SK-N-MC (cell line): ENCODE results near the gene CCM2.
"Not testable (repeated sequence)": the region's sequence is repeated elsewhere in the genome, so short reads cannot be mapped to it uniquely, and the experiment has no call there.

Experiments
- DNase-seq: peaks from one replicate; pipeline ENCODE4 v3.0.0-alpha.2; 2011; ENCODE audit warnings: low read depth, low spot score
- H3K27ac ChIP-seq: fragments of 200-600 bp; sonication (generic); 2 replicates; pipeline ENCODE4 v1.5.1; 2016; ENCODE audit warnings: mixed run types
- H3K36me3 ChIP-seq: fragments of 200-600 bp; sonication (generic); 2 replicates; pipeline ENCODE4 v1.6.1; 2017; ENCODE audit warnings: antibody characterized with exemption, low read length, mixed read lengths; ENCODE audit not compliant: insufficient read depth
- H3K4me3 ChIP-seq: fragments of 200-600 bp; sonication (generic); 2 replicates; pipeline ENCODE4 v1.5.1; 2016
- H3K9ac ChIP-seq: fragments of 200-600 bp; sonication (generic); 2 replicates; pipeline ENCODE4 v1.8.0; 2017; ENCODE audit warnings: mixed run types, mixed read lengths; ENCODE audit not compliant: insufficient read length
- H3K9me3 ChIP-seq: fragments of 200-600 bp; sonication (generic); 2 replicates; pipeline ENCODE4 v1.6.1; 2017; ENCODE audit warnings: low read depth, mild to moderate bottlenecking, antibody characterized with exemption, low read length, moderate library complexity, mixed read lengths
- EZH2 ChIP-seq: fragments of 200-600 bp; sonication (generic); IDR thresholded peaks from one replicate; pipeline ENCODE4 v1.6.1; 2017; ENCODE audit warnings: antibody characterized with exemption
- FOXP2 ChIP-seq: optimal IDR thresholded peaks from 2 replicates; pipeline ENCODE3; 2011; ENCODE audit warnings: mild to moderate bottlenecking, moderate library complexity; ENCODE audit not compliant: insufficient read depth; ENCODE audit errors: extremely low read length, control extremely low read depth
- POLR2AphosphoS5 ChIP-seq: IDR thresholded peaks from 2 replicates; pipeline ENCODE4 v1.6.1; 2012; ENCODE audit warnings: mild to moderate bottlenecking, low read depth, low read length, borderline replicate concordance

Gene CCM2

GRCh38 chr7:45007106-45007505, 7.1 kb downstream of the CCM2 start:
- H3K27ac ChIP-seq: no peak overlapping the region

GRCh38 chr7:45007571-45008328, 7.7 kb downstream of the CCM2 start:
- Histone ChIP-seq H3K27ac (no peak overlapping the region), H3K36me3 (peaks cover 3% of the 10 kb centered on the region; the same call in 1 of the 2 replicates), H3K4me3 (no peak overlapping the region), H3K9ac (no peak overlapping the region), H3K9me3 (no peaks in the 10 kb centered on the region)
- no peak for TF ChIP-seq EZH2
- no peak for TF ChIP-seq POLR2AphosphoS5
- TF ChIP-seq FOXP2: no peak
- DNase-seq: no peak

More at GRCh38 chr7:45007106-45007505, 7.1 kb downstream of the CCM2 start:
- no peak overlapping the region for H3K9ac ChIP-seq
- no peak for DNase-seq
- H3K4me3 ChIP-seq: no peak overlapping the region
- TF ChIP-seq EZH2 (no peak), FOXP2 (no peak), POLR2AphosphoS5 (no peak)
- H3K36me3 ChIP-seq: peaks cover 3% of the 10 kb centered on the region; the same call in 1 of the 2 replicates
- no peaks in the 10 kb centered on the region for H3K9me3 ChIP-seq

GRCh38 chr7:45013465-45013967, 13.5 kb downstream of the CCM2 start:
- Histone ChIP-seq H3K27ac (no peak overlapping the region), H3K36me3 (peaks cover 11% of the 10 kb centered on the region; the same call in 1 of the 2 replicates), H3K9ac (no peak overlapping the region), H3K4me3 (no peak overlapping the region), H3K9me3 (0 out of 2 replicates have a peak, but pooled peaks cover 3% of the 10 kb centered on the region)
- TF ChIP-seq EZH2: no peak
- DNase-seq: no peak

GRCh38 chr7:45015313-45015712, 15.3 kb downstream of the CCM2 start:
- H3K27ac ChIP-seq: no peak overlapping the region
- 0 out of 2 replicates have a peak, but pooled peaks cover 3% of the 10 kb centered on the region for H3K9me3 ChIP-seq
- H3K9ac ChIP-seq: no peak overlapping the region
- DNase-seq: no peak
- no peak overlapping the region for H3K4me3 ChIP-seq
- peaks cover 11% of the 10 kb centered on the region; the same call in 1 of the 2 replicates for H3K36me3 ChIP-seq
- no peak for TF ChIP-seq FOXP2
- no peak for TF ChIP-seq EZH2
- TF ChIP-seq POLR2AphosphoS5: no peak

- Histone ChIP-seq H3K9me3 (0 out of 2 replicates have a peak, but pooled peaks cover 3% of the 10 kb centered on the region), H3K9ac (no peak overlapping the region), H3K4me3 (no peak overlapping the region), H3K27ac (no peak overlapping the region), H3K36me3 (peaks cover 11% of the 10 kb centered on the region; the same call in 1 of the 2 replicates)
- DNase-seq: no peak
- no peak for TF ChIP-seq EZH2
- no peak for TF ChIP-seq POLR2AphosphoS5
- TF ChIP-seq FOXP2: no peak
These were observed 17.3 kb downstream of the CCM2 start for GRCh38 chr7:45017253-45017652.

GRCh38 chr7:45020915-45021314, 20.9 kb downstream of the CCM2 start:
- H3K9ac ChIP-seq: no peak overlapping the region
- TF ChIP-seq EZH2: no peak
- TF ChIP-seq POLR2AphosphoS5: no peak
- TF ChIP-seq FOXP2: no peak
- H3K27ac ChIP-seq: no peak overlapping the region

GRCh38 chr7:45021604-45022296, 21.7 kb downstream of the CCM2 start:
- no peak for DNase-seq
- 0 out of 2 replicates have a peak, but pooled peaks cover 3% of the 10 kb centered on the region for H3K9me3 ChIP-seq
- no peak overlapping the region for H3K4me3 ChIP-seq
- no peak overlapping the region for H3K9ac ChIP-seq
- H3K27ac ChIP-seq: no peak overlapping the region
- no peak for TF ChIP-seq FOXP2
- no peak for TF ChIP-seq EZH2
- no peak for TF ChIP-seq POLR2AphosphoS5
- H3K36me3 ChIP-seq: peaks cover 8% of the 10 kb centered on the region; the same call in 1 of the 2 replicates

More at GRCh38 chr7:45020915-45021314, 20.9 kb downstream of the CCM2 start:
- Histone ChIP-seq H3K9me3 (0 out of 2 replicates have a peak, but pooled peaks cover 3% of the 10 kb centered on the region), H3K4me3 (no peak overlapping the region), H3K36me3 (peaks cover 9% of the 10 kb centered on the region; the same call in 1 of the 2 replicates)
- DNase-seq: no peak

GRCh38 chr7:45024126-45024744, 24.2 kb downstream of the CCM2 start:
- Histone ChIP-seq H3K9ac (no peak overlapping the region), H3K4me3 (no peak overlapping the region), H3K27ac (no peak overlapping the region), H3K9me3 (no peaks in the 10 kb centered on the region), H3K36me3 (no peaks in the 10 kb centered on the region)
- TF ChIP-seq POLR2AphosphoS5: no peak
- TF ChIP-seq EZH2: no peak
- TF ChIP-seq FOXP2: no peak
- no peak for DNase-seq

- H3K27ac ChIP-seq: 0 out of 2 replicates have a peak overlapping the region, but pooled peaks have one; percentile 3
- not testable (repeated sequence) for H3K9ac ChIP-seq, H3K36me3 ChIP-seq, H3K9me3 ChIP-seq, H3K4me3 ChIP-seq, DNase-seq
These were observed 25.5 kb downstream of the CCM2 start for GRCh38 chr7:45025473-45025872.
